NCI-H146 (cell line): ENCODE data around the gene MEP1B.

Source experiments
- DNase-seq: peaks from one replicate; lab custom pipeline; 2025; lab: John Stamatoyannopoulos, UW

MEP1B gene

GRCh38 chr18:32267463-32267862, 77.6 kb downstream of the MEP1B start:
- no peak for DNase-seq
